ENCODE results near the gene ZNF638. TPM values are rescaled to one million over a fixed set of nuclear protein-coding genes. Genes with fewer than 3 reads are reported as not detected.

The ZNF638 gene
- total RNA-seq, 4 donors from 2014 or later, result 154 to 299 (median 202) TPM

DNA sequence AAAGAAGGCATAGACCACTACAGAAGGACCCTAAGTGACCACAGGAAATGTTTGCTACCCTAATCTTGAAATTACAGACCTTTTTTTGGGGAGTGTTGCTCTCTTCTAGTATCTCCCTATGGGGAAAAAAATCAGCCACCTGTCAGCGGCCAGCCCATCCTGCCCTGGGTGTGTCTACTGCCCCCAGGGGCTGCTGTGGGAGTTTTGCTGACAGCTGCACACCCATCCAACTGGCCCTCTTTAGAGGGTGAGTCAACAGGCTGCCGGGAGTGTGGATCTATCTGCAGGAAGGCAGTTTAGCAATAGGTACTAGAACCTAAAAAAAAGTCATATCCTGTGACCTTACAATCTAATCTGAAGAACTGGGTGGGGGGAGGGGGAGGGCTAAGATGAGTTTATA is 121.0 kb downstream of the ZNF638 start:
- peaks cover 6 to 10% of the 10 kb centered on the region in 2 donors for H3K4me1 ChIP-seq
- H3K27ac ChIP-seq, result no peak overlapping the region
- no peaks in the 10 kb centered on the region for H3K27me3 ChIP-seq
- TF ChIP-seq, protein P1, sequence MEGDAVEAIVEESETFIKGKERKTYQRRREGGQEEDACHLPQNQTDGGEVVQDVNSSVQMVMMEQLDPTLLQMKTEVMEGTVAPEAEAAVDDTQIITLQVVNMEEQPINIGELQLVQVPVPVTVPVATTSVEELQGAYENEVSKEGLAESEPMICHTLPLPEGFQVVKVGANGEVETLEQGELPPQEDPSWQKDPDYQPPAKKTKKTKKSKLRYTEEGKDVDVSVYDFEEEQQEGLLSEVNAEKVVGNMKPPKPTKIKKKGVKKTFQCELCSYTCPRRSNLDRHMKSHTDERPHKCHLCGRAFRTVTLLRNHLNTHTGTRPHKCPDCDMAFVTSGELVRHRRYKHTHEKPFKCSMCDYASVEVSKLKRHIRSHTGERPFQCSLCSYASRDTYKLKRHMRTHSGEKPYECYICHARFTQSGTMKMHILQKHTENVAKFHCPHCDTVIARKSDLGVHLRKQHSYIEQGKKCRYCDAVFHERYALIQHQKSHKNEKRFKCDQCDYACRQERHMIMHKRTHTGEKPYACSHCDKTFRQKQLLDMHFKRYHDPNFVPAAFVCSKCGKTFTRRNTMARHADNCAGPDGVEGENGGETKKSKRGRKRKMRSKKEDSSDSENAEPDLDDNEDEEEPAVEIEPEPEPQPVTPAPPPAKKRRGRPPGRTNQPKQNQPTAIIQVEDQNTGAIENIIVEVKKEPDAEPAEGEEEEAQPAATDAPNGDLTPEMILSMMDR (IDR thresholded peaks at IDR 0.05), result no peak
- TF ChIP-seq POLR2A (IDR thresholded peaks at IDR 0.05), result no peak
- DNase-seq, result peak; percentile 15 to 19
- intact Hi-C loops (cut with DNase I), result no loop called here
- WGBS, 2 donors, result 32 to 49% methylated on average over 2 of the region's 2 CpGs
- H3K36me3 ChIP-seq, result no peaks in the 10 kb centered on the region
- no peaks in the 10 kb centered on the region for H3K9me3 ChIP-seq
- no peak overlapping the region for H3K4me3 ChIP-seq (replicated peaks in 1 of 3)

DNA sequence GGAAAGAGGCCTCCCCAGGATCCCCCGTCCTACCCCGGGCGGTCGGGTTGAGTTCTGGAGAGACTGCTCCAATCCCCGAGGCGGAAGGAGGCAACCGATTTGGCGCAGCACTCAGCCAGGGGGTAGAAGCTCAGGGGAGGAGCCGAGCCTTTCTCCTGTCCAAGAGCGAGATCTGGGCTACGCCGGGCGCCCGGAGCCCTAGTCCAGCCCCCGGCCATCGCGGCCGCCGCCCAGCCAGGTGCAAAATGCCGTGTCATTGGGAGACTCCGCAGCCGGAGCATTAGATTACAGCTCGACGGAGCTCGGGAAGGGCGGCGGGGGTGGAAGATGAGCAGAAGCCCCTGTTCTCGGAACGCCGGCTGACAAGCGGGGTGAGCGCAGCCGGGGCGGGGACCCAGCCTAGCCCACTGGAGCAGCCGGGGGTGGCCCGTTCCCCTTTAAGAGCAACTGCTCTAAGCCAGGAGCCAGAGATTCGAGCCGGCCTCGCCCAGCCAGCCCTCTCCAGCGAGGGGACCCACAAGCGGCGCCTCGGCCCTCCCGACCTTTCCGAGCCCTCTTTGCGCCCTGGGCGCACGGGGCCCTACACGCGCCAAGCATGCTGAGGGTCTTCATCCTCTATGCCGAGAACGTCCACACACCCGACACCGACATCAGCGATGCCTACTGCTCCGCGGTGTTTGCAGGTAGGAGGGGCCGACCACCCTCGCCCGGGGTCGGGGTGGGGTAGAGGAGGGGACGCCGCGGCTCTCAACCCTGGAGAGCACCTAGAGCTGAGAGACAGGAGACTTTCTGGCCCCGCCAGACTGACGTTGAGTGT is 122.0 kb downstream of the ZNF638 start, which contains the start of gene DYSF:
TSS of gene DYSF (plus strand) at position 158 of the 817 bp plus-strand sequence.
- no peaks in the 10 kb centered on the region for H3K36me3 ChIP-seq
- H3K4me1 ChIP-seq, result peaks cover 6 to 10% of the 10 kb centered on the region in 2 donors
- TF ChIP-seq, protein P1 (IDR thresholded peaks at IDR 0.05), result no peak
- TF ChIP-seq POLR2A (IDR thresholded peaks at IDR 0.05), result no peak
- H3K27me3 ChIP-seq, result no peaks in the 10 kb centered on the region
- no peaks in the 10 kb centered on the region for H3K9me3 ChIP-seq
- peak within 1 kb of the TSS in 2 of 3 donors; percentile 13 to 27 for H3K4me3 ChIP-seq (replicated peaks in 1 of 3)
- intact Hi-C loops (cut with DNase I), result no loop called here
- H3K27ac ChIP-seq, result peak within 1 kb of the TSS in 1 of 3 donors; percentile 12
- 3 to 4% methylated on average over 25 to 26 of the region's 66 CpGs for WGBS, 2 donors
- DNase-seq, result peak; percentile 39 to 52

DNA sequence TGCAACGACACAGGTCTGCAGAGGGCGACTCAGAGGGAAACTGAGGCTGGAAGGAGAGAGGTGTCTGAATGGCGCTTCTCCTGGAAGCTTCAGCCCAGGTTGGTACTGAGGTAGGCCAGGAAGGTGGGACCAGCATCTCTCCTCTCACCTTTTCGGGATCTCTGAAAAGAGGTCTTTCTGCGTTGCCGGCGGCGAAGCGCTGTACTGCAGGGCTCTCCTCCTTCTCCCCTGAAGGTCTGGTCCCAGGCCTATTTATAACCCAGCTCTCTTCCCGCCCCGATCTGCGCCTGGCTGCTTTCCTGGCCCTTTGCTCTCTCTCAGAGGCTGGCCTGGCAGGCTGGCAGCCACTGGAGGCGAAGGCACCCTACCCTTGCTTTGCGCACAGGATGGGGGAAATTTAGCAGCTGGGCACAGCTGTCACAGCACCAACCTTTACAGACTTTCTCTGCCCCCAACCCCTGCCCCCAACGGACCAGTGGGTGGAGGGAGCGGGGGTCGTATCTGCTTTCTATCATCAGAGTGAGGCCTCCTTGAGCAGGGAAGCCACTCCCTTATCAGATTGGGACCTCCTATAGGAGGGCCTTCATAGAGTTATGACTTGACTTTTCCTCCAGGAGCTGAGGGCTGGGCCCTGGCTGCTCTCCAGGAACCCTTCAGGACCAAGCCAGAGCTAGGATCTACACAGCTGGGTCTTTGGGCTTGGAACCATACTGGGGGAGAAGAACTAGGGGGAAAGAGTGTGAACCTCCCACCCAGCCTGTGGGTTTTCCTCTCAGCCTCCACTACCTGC is 122.8 kb downstream of the ZNF638 start:
- intact Hi-C loops (cut with DNase I), result no loop called here
- TF ChIP-seq, protein P1 (IDR thresholded peaks at IDR 0.05), result no peak
- no peak for TF ChIP-seq POLR2A (IDR thresholded peaks at IDR 0.05)
- Histone ChIP-seq H3K4me3 (replicated peaks in 1 of 3) (peak overlapping the region in 1 of 3 donors; percentile 27), H3K27me3 (no peaks in the 10 kb centered on the region), H3K9me3 (no peaks in the 10 kb centered on the region), H3K36me3 (no peaks in the 10 kb centered on the region), H3K4me1 (peaks cover 6 to 10% of the 10 kb centered on the region in 2 donors), H3K27ac (peak overlapping the region in 1 of 3 donors; percentile 12)
- 46 to 50% methylated on average over 15 to 17 of the region's 17 CpGs for WGBS, 2 donors
- no peak for DNase-seq

DNA sequence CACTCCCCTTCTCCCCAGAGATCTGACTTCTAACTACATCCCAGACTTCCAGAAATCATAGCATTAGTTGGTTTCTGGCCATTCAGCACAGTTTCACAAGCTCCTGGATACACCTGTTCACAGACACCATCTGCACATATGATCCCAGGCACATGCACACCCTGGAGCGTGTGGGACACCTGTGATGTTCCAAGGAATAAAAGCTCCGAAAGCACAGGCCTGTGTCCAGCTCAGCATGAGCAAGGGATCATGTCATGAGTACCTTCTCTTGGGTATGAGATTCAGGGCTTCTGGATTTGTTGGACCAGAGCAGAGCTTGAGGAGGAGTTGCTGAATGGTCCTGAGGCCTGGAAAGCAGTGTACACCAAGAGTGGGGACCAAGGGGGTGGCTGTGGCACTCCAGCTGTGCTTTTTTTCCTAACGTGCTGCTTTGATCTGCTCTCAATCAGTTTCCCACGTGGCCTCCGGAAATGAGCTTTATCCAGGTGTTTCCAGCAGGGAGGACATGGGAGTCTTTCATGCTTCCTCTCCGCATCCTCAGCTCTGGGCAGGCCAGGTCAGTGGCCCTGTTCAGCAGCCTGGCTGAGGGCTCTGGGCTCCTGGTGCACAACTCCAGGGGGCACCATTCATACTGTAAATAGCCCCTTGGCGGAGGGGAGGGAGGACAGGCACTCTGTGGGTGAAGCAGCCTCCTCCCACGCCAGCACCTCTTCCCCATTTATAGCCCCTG is 123.6 kb downstream of the ZNF638 start:
- Histone ChIP-seq H3K27ac (peak overlapping the region in 1 of 3 donors; percentile 12), H3K27me3 (no peaks in the 10 kb centered on the region), H3K4me3 (replicated peaks in 1 of 3) (no peak overlapping the region), H3K36me3 (no peaks in the 10 kb centered on the region), H3K9me3 (no peaks in the 10 kb centered on the region), H3K4me1 (peaks cover 6 to 10% of the 10 kb centered on the region in 2 donors)
- TF ChIP-seq POLR2A (IDR thresholded peaks at IDR 0.05), result no peak
- TF ChIP-seq, protein P1 (IDR thresholded peaks at IDR 0.05), result no peak
- peak in 1 of 2 donors; percentile 26 for DNase-seq
- intact Hi-C loops (cut with DNase I), result no loop called here
- WGBS, 2 donors, result 83 to 84% methylated on average over 6 to 8 of the region's 8 CpGs

All from thyroid gland (tissue), 4 donors.